D721Med (cell line): ENCODE data around the gene DIP2A.

Experiments used
- DNase-seq: peaks from one replicate; pipeline ENCODE4 v3.0.0; 2011; ENCODE audit warnings: low spot score; ENCODE audit not compliant: insufficient read length
- FAIRE-seq: peaks from 2 replicates; lab custom pipeline; 2011; peaks lifted over from hg19 to GRCh38; lab: Jason Lieb, UNC
- CTCF ChIP-seq: IDR thresholded peaks from 2 replicates; pipeline ENCODE4 v1.5.1; 2012; ENCODE audit warnings: mild to moderate bottlenecking, control low read depth; ENCODE audit not compliant: insufficient read depth; ENCODE audit errors: missing control alignments

DIP2A gene

GRCh38 chr21:46425041-46425440 is 33.6 kb upstream of the DIP2A start:
- no peak for TF ChIP-seq CTCF
- DNase-seq (no peak), FAIRE-seq (no peak)

GRCh38 chr21:46425571-46425970 is 33.1 kb upstream of the DIP2A start:
- no peak for FAIRE-seq
- no peak for DNase-seq
- no peak for TF ChIP-seq CTCF

- DNase-seq (no peak), FAIRE-seq (no peak)
- TF ChIP-seq CTCF, result no peak
Measured at GRCh38 chr21:46426313-46427046, 32.2 kb upstream of the DIP2A start.

GRCh38 chr21:46427516-46427915 is 31.2 kb upstream of the DIP2A start:
- FAIRE-seq (no peak), DNase-seq (no peak)
- no peak for TF ChIP-seq CTCF

GRCh38 chr21:46428286-46428685 is 30.4 kb upstream of the DIP2A start:
- no peak for DNase-seq
- no peak for FAIRE-seq
- no peak for TF ChIP-seq CTCF

- TF ChIP-seq CTCF, result no peak
- DNase-seq (no peak), FAIRE-seq (no peak)
Measured at GRCh38 chr21:46428987-46429710, 29.5 kb upstream of the DIP2A start.
